ENCODE results near the gene SYTL1.

The SYTL1 gene

GRCh38 chr1:27348861-27349783, 7.3 kb downstream of the SYTL1 start:
- no peak for DNase-seq

- DNase-seq: no peak
Measured at GRCh38 chr1:27349784-27350662, 8.2 kb downstream of the SYTL1 start.

GRCh38 chr1:27350663-27351540, 9.1 kb downstream of the SYTL1 start:
- DNase-seq: no peak

GRCh38 chr1:27351541-27352107, 9.8 kb downstream of the SYTL1 start:
- DNase-seq: no peak

DNA sequence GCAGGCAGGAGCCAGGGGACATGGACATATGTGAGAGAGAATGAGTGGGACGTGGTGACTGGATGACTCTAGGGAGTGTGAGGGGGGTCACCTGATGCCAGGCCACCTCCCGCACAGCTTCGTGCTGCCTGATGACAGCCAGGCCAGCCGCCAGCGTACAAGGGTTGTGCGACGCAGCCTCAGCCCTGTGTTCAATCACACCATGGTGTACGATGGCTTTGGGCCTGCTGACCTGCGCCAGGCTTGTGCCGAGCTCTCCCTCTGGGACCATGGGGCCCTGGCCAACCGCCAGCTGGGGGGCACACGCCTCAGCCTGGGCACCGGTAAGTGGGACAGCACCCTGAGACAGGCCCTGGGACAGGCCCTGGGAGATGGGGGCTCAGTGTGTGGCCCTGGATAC, 11.3 kb downstream of the SYTL1 start:
- DNase-seq: no peak

- DNase-seq: no peak
Measured at GRCh38 chr1:27353629-27354028, 11.8 kb downstream of the SYTL1 start.

DNA sequence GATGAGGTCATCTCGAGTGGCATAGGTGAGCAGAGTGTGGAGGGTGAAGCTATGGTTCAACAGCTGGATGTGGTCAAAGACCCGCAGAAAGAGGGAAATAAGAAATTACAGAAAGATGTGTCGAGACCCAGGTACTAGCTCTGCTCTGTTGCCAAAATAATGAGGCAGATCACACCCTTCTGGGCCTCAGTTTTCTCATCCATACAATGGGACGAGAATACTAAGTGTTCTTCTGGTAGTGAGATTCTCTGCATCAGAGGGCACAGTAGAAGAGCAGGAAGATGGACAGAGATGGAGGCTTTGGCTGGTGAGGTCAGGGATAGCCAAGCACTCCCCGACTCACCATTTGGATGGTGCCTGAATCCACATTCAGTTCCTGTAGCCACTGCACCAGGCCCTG, 13.9 kb downstream of the SYTL1 start:
- no peak for DNase-seq

- no peak for DNase-seq
Measured at GRCh38 chr1:27356277-27356618, 14.4 kb downstream of the SYTL1 start.

DNA sequence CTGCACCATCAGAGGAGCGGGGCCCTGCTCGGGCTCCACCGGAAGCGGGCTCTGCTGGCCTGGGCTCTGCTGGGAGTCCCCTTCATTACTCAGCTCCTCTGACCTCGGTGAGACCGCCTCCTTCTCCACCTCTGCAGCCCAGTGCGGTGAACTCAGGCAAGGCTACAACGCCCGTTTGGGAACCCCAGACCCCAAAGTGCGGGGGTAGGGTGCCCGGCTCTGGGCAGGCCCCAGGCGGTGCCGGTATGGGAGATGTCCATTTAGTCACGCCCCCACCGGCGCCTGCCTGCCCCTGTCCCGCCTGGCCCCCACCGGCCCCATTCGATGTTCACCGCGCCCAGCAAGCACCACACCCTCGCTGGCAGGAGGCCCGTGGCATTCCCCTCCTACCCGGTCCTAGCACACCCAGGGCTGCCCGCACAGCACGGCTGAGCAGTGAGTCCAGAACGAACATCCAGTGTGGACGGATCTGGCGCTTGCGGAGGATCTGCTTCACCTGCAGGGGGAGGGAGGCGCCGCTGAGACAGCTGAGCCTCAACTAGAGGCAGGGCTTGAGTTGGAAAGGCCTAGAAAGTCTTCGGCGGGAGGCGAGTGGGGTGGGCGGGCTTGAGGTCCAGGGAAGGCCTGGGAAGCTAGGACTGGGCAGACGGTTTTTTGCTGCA, 14.9 kb downstream of the SYTL1 start:
- no peak for DNase-seq

DNA sequence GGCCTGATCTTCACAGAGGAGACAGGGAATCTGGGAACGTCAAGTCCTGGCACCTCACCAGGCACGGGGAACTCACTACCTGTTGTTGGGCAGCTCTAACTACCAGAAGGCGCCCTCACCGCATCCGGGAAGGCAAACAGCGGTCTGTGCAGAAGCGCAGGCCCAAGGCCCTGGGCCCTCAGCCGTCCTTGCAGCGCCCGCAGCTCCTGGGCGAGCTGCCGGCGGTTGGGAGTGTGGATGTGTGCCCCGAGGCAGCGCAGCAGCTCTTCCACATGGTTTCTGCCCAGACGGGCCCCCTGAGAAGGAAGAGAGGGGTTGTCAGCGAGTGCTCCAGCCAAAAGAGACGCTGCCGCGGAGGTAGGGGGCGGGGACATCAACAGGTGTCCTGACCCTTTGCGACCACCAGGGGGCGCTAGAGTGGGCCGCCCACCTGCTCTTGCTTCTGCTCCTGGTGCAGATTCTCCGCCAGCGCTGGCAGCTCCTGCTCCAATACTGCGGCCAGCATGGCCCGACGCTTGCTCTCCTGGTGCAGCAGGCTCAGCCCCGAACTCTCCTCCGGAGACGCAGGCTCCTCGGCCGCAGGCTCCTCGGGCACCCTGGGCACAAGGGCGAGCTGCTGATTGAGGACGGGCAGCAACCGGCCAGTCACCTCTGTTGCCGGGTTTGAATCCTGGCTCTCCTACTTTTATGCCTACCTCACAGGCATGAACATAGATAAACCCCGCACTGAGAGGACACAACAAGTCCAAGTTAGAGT, 15.6 kb downstream of the SYTL1 start:
- no peak for DNase-seq

GRCh38 chr1:27358038-27358927, 16.5 kb downstream of the SYTL1 start:
- DNase-seq: no peak

- no peak for DNase-seq
Measured at GRCh38 chr1:27358928-27359313, 17.1 kb downstream of the SYTL1 start.

GRCh38 chr1:27359822-27360158, 18.0 kb downstream of the SYTL1 start:
- no peak for DNase-seq

DNA sequence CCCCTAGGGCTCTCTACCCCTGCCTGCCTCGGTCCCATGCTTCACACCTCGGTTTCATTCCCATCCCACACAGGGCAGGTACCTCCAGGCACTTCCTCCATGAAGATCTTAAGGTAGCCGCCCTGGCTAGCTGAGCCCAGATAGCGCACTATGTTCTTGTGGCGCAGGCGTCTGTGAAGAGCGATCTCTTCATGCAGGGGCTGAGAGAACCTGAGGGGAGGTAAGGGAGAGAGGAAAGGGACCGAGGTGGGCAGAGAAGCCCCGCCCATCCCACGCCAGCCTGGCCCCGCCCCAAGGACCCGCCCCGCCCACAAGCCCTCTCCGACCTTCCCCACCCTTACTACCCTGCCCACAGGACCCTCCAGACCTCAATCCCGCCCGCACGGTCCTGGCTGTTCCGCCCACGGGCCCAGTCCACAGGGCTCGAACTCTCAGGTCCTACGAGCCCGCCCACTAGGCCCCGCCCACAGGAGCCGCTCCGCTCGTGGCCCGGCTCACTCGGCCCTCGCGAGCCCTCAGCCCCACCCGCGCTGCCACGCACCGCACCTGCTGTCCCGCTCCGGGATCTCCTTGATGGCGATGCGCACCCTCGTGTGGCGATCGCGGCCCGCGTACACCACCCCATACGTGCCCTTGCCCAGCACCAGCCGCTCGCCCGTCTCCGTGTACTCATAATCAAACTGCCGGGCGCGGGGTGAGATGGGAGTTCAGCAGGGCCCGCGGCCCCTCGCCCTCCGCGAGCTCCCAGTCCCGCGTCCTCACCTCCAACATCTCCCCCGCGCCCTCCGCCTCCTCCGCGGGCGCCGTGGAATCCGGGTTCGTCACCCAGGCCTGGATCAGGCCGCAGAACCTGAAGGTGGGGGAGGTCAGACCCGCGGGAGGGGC, 18.6 kb downstream of the SYTL1 start:
- DNase-seq: no peak

GRCh38 chr1:27361044-27361402, 19.2 kb downstream of the SYTL1 start:
- no peak for DNase-seq

- DNase-seq: no peak
Measured at GRCh38 chr1:27361553-27361952, 19.7 kb downstream of the SYTL1 start.

DNA sequence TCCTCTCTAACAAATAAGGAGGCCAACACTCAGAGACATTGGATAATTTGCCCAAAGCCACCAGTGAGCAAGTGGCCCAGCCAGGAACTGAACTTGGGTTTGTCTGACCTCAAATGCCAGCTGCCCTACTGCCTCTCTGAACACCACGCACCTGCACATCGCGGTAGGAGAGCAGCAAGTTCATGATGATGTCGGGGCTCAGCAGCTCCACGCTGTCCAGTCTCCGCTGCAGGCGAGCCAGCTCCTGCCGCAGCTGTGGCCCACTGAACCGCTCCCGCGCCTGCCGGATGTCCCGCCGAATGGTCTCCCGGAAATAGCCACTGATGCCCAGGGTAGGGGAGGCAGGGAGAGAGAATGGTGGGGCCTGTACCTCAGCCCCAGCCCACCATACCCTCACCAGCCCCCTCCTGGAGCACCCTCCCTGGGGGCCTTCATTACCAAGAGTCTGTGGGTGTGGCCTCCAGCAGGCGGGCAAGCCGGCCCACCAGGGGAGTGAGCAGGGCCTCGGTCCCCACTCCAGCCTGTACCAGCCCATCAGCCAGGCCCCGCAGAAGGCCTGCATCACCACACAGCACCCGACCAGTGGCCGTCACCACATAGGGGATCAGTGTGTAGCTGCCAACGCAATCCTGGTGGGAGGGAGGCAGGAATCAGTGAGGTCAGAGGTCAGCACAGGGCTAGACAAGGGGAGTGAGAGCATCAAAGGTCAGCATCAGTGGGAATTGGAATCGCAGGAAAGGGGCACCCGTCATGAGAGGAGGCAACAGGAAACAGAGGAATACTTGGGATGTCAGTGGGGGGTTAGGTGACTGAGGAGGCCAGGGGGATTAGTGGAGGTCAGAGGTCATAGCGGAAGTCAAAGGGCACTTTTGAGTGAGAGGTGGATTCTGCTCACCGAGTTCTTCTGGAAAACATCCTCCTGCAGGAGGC, 22.2 kb downstream of the SYTL1 start:
- DNase-seq: no peak

DNA sequence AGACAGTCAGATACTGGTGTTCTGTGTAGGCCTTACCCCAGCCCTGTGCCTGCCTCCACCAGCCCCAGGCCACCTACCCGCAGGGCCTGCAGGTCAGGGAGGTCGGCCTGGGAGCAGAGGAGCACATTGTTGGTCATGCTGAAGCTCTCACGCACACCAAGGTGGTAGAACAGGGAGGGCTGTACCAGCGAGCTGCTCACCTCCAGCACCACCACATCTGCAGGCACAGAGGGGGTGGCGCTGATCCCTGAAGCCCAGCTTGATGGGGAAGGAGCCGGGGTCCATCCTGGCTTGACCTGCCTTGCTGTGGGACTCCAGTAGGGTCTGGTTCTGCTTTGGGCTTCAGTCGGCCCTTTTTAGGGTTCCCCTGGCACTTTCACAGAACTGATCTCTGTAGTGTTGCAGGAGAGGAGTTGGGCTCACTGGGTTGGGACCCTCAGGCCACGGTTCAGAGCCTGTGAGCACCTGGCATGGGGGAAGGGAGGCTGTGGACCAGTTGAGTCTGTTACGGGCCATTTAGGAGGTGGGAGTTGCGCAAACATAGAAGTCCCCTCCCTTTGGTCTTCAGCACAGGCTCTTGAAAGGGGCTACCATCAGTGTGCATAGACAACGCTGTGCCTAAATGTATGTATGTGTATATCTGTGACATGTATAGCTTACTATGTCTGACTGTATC, 23.0 kb downstream of the SYTL1 start:
- DNase-seq: no peak
